PC-3 (cell line): ENCODE data around the gene KLHL40.

Experiments used
- CTCF ChIP-seq: fragments of 300-600 bp; sonication (generic); conservative IDR thresholded peaks from 2 replicates; pipeline ENCODE4 v1.5.1; 2017; ENCODE audit warnings: antibody characterized with exemption, low read depth, mild to moderate bottlenecking, low read length
- EZH2 ChIP-seq: fragments of 300-600 bp; sonication (generic); IDR thresholded peaks from one replicate; pipeline ENCODE4 v1.6.1; 2017; ENCODE audit warnings: antibody characterized with exemption, mild to moderate bottlenecking, low read length; ENCODE audit not compliant: unreplicated experiment
- EZH2phosphoT487 ChIP-seq: fragments of 300-600 bp; sonication (generic); IDR thresholded peaks from 2 replicates; pipeline ENCODE4 v1.6.1; 2018; ENCODE audit warnings: mild to moderate bottlenecking, antibody characterized with exemption, low read length, borderline replicate concordance

DNA sequence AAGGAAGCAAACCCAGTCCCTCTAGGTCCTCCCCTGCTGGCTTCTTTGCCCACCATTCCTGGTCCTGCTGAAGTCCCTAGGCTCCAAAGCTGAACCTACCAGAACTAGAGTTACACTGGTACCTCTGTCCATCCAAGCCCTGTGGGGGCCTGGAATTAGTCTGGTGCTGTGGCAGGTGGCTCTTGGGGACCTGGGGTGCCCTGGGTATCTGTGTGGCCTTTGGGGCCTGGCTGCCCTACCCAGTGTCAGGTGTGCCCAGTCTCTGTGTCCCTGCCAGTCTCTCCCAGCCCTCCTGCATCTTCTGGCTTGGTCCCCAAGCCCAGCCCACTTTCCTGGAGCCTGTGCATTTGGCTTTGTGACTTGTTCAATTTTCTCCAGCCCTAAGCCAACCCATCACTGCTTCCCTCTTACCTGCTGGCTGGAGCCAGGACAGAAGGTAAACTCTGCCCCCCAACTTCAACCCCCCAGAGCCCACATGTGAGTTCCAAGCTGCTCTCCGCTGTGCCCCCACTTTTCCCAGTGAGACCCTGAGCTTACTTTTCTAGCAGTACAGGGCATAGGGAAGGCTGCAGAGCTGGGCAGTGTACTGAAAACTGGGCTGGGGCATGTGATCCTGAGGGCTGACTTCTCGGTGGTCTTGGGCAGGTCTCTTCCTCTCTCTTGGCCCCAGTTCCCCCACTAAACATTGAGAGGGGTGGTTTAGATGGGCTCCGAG, 45.5 kb downstream of the KLHL40 start:
- TF ChIP-seq EZH2, result no peak
- no peak for TF ChIP-seq CTCF
- TF ChIP-seq EZH2phosphoT487, result no peak
